Globus pallidus (tissue), 1 donor: ENCODE results near the gene PTPRD.
A peak's percentile ranks its signal among the peaks of the same experiment; 100 is the strongest.

Experiments
- DNase-seq: peaks from one replicate; pipeline ENCODE4 v3.0.0-alpha.2; 2015; ENCODE audit warnings: low spot score

Gene PTPRD

DNA sequence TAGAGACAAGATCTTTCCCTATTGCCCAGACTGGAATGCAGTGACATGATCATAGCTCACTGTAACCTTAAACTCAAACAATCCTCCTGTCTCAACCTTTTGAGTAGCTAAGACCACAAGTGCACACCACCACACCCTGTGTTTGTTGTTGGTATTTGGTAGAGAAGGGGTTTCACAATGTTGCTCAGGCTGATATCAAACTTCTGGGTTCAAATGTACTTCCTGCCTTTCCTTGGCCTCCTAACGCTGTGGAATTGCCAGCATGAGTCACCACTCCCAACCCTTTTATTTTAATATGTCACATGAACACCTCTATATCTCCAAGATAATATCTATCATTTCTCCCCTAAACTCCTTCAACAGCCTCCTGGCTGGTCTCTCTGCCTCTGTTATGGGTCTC, 719.0 kb downstream of the PTPRD start:
- DNase-seq, result no peak

DNA sequence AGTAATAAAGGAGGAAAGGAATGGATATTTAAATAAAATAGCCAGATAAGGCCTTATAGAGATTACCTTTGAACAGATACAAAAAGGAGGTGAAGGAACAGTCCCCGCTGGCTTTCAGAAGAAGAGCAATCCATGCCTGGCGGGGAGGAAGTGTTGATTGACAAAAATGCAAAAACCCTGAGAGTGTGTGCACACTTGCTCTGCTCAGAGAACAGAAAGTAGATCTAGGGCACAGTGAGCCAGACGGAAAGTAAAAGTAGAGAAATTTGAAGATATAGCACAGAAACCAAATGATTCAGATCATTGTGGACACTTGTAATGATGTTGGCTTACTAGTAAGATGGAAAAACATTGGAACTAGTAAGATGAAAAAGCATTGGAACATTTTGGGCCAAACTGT, 720.6 kb downstream of the PTPRD start:
- no peak for DNase-seq

DNA sequence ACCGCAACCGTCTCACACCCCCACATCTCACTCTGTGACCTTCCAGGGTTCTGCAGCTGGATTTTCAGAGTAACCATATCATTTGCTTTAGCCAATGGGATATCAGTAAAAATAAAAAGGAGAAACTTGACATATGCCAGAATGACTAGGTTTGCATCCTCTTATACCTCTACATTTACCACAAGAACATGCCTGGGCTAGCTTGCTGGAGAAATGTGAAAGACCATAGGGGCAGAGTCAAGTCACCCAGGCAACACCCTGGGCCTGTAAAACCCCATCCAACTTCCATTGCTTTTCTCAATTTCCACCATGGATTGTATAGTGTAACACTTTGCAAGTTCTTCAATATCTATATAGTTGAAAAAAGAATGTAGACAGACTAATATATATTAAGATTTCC, 731.1 kb downstream of the PTPRD start:
- DNase-seq, result no peak

DNA sequence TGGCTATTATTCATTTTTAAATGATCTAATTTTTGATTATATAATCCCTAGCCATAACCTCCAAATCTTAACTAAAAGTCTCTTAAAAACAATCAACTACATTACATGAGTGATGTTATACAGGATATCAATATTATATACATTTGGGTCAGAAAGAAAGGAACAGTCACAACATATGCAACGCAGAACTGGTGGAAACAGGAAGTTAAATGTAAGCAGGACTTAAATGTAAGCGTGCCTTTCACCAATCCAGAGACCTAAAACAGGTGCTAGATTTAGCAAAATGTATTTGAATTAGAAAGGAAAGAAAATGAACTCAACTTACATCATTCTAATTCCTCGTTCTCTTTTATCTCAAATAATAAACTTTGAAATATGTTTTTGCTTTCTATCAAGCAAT, 738.5 kb downstream of the PTPRD start:
- DNase-seq, result no peak

DNA sequence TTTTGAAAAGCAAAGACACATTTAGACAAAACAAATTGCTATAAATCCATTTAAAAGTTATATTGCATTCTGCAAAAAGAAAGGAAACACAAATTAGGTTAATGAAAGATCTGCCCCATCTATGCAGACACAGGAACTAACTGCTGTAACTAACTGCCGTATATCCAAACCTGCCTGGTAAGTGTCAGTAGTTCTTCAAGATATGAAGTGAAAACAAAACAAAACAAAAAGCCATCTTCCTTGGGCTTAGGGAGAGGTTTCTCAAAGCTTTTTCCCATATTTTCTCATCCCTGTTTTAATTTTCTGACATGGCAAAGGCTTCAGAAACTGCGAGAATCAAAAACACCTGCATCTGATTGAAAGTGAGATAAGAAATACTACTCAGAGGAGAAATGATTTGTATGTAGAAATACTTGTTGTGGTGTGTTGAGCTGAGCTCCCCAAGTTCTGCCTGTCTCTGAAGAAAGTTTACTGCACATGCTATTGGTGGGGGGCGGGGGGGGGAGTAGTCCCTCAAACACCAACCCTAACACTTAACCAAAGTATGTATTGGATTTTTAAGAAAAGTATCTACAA, 750.5 kb downstream of the PTPRD start:
- no peak for DNase-seq

DNA sequence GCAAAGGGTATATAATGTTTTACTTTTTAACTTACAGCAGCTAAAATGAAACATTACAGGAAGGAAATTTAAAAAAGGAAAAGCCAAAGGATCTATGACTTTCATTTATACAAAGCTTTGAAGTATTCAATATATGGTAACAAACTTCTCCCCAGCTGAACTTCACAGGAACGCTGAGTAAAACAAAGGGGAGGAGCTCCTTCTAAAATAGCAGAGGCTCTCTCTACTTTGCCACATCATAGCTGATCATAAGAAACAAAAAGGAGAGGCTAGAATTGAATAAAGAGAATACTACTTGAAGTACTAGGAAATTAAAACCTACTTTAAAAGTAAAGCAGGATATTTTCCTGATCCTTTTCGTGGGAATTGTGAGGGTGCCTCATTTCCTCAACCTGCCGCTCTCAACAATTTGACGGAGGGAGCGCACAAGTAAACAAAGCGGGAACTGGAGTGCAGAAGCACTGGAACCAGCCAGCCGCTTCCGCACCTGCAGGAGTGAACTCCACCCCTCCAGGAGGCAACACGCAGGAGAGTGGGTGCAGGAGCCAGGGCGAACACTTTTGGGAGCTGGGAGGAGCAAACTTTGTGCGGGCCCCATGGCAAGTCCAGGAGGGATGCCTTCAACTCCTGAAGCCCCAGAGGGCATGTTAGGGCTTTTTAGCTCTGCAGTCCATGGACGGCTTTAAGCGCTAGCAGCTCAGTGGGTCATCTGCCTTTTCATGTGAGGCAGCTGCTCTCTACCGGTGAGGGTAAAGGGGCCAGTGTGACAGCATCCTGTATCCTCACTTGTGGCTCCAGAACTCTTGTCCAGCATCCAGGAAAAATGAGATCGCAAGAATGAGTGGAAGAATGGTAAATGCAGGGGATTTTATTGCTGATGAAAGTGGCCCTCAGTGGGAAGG, 757.4 kb downstream of the PTPRD start:
- DNase-seq, result no peak

DNA sequence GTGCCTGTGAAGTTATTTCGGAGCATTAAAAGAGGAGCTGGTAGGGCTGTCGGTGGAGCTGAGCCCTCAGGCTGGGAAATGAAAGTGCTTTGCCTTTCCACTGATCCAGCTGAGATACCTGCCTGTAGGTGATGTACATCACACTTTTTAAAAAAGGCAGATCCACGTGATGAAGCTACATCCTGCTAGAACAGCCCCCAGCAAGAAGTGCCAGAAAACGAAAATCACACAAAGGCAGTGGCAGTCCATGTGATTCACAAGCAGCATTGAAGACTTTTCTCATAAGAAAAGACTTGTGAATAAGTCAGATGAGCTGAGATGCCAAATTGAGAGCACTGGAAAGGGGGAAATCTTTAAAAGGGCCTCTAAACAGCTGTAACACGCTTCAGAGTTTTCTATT, 765.1 kb downstream of the PTPRD start:
- DNase-seq, result no peak

DNA sequence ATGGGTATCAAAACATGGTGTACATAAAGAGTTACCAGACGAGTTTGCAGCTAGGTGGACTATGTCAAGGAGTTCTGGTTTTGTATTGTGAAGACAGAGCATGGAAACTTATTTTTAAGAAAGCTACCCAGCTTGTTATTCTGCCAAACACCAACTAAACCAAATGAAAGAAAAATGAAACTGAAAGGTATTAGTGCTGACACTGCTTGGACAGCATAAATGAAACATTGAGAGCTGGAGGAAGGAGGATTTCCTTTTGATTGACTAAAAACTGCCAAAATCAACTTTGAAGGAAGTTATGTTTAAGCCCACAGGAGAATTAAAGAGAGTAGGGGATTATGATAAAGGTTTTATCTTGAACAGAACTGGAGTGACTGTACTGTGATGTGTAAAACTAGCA, 766.2 kb downstream of the PTPRD start:
- no peak for DNase-seq

DNA sequence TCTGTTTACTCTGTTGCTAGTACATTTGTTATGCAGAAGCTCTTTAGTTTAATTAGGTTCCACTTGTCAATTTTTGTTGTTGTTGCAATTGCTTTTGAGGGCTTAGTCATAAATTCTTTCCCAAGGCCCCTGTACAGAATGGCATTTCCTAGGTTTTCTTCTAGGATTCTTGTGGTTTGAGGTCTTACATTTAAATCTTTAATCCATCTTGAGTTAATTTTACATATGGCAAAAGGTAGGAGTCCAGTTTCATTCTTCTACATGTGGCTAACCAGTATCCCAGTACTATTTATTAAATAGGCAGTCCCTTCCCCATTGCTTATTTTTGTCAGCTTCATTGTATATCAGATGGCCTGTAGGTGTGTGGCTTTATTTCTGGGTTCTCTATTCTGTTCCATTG, 792.4 kb downstream of the PTPRD start:
- DNase-seq, result no peak

DNA sequence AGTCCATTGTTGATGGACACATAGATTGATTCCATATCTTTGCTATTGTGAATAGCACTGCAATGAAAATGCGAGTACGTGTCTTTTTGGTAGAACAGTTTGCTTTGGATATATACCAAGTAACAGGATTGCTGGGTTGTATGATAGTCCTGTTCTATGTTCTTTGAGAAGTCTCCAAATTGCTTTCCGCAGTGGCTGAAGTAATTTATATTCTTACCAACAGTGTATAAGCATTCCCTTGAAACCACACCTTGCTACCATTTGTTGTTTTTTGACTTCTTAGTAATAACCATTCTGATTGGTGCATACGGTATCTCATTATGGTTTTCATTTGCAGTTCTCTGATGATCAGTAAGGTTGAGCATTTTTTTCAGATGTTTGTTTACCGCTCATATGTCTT, 792.9 kb downstream of the PTPRD start:
- DNase-seq, result no peak

DNA sequence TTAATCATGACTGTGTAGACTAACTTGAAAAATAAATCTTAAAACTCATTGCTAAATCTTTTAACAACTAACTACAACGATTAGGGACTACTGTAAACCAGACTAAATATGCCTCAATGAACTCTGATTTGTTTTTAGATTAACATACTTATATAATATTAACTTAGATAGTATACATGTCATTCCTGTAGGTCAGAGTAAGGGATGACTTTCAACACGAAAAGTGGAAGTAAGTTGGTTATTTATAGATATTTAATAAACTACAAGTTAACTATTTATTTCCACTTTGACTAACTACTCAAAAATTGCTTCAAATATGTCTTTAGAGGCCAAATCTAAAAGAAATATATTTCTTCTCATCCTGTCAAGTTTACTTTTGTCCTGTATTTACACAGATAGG, 795.6 kb downstream of the PTPRD start:
- DNase-seq, result no peak

DNA sequence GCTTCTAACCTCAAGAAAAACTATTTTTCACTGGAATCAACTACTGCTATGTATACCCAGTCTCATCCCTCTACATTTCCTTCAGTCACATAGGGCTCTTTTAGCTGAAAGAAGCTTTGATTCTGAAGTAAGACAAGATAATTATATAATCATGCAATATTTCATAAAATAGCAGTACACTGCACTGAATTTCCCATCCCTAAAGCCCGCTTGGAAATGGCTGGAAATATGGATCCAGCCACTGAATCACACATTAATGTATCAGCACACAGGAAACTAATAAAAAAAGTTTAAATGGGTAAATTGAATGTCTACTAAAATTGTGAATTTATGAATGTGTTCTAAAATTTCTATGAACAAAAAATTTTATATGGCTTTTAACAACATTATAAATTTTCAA, 808.7 kb downstream of the PTPRD start:
- DNase-seq, result no peak

DNA sequence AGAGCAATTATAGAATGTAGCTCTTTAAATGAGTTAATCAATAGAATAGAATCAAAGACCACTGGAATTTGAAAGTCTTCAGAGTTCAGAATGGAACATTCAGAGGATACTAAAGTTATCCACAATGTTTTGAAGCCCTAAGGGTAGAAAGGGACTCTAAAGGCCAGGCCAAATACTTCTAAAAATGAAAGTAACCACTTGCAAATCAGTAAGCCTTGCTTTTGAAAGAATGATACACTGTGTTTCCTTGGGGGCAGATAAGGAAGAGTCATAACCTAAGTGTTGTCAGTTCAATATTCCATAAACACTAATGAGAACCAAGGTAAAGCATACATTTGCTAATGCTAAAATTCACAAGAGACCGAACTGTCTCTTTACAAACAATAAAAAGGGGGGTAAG, 813.5 kb downstream of the PTPRD start:
- no peak for DNase-seq

DNA sequence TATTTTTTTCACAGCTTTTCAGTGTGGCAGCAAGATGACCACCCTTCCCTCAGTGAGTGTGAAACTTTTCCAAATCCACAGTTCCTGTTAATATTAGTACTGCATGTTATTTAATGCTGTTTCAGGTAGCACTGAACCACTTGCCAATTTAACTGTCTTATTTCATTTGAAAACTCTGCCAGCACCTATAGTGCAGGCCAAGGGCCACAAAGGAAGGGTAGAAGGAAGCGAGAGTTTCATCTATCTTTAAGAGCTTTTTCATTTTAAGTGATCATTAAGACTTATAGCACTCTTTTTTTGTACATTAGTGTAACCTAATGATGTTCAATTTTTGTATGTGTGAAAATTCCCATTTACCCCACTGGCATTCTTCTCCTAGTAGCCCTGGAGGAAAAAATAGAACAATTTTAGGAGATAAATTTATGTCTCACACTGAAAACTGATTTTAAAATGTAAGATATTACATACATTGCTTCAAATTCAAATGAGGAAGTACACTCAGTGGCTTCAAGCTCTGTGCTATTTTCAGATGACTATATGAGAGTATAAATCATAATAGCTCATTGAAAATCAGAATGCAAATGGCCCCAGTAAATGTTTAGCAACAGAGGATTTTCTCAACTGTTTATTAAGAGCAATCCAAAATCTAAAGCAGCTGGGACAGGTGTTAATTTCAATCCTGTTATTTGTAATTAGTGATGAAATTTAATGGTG, 820.5 kb downstream of the PTPRD start:
- no peak for DNase-seq

DNA sequence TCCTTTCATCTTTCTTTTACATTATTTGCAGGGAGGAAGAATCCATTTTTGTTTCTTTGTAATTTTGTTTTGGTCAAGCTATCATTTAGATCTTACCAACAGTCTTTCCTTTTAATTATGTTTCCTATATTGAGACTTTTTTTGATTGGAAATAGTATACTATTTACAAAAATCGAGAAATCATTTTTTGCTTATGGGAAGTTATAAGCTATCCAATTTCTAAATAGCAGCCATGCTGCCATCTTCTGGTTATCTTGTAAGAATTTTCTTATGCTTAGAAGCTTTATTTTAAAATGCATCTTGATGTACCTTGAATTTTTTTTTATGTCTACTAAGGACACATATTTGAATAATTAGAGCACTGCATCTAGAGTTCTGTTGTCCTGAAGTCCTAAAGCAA, 821.2 kb downstream of the PTPRD start:
- DNase-seq, result peak; percentile 45

DNA sequence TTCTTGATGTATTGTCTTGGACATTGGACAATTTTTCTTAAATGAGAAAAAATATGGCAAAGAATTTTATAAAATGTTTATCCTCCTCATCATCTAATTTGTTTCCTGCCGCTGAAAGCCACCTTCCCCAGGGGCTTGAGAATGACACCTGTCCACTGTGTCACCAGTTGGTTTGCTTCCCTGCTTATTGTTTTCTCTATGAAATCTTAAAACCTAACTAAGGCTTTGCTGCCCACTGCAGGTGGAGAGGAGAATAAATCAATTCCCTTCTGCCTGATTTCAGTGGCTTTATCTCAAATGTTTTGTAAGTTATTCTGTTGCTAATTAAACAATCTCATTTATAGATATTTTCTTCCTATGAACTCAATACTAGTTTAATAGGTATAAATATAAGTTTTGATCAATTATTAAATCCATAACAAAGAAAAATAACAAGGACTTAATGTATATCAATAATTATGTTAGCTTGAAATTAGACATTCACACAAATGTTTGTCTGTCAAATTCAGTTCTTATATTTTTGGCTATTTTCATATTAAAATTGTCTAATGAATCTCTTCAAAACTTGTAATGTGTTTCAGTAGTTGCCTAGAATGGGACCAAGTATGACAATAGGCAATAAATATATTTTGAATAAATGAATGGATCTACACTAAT, 822.5 kb downstream of the PTPRD start:
- peak; percentile 63 for DNase-seq

DNA sequence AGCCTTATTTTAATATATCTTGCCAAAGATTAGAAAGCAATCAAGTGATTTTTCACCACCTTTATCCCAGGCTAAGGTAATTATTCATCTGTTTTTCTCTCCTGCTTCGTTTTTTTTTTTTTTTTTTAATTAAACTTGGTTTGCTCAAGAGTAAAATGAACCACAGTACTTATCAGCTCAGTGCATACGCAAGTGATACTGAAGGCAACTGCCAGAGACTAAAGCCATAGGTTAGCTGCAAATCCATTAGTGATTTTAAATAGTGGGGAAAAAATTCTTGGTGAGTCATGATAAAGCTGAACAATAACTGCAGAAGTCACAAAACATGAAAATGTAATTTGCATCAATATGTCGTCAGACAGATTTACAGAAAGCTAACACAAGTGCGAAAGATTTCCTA, 829.1 kb downstream of the PTPRD start:
- no peak for DNase-seq

DNA sequence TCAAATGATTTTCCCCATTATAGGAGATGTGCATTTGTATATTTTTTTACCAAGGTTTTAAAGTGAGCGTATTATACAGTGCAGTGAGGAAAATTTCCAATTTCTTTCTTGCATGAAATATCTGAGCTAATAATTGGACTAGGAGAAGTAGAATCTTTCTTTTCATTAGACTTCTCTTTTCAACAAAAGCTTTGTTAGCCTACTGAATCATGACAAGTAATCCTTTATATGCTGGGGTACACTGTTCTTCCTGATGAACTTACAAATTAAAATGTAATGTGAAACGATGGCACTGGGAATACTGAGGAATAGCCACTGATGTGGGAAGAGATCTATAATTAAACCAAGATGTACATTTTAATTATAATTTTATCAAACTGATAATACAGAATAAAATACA, 829.6 kb downstream of the PTPRD start:
- peak; percentile 54 for DNase-seq

DNA sequence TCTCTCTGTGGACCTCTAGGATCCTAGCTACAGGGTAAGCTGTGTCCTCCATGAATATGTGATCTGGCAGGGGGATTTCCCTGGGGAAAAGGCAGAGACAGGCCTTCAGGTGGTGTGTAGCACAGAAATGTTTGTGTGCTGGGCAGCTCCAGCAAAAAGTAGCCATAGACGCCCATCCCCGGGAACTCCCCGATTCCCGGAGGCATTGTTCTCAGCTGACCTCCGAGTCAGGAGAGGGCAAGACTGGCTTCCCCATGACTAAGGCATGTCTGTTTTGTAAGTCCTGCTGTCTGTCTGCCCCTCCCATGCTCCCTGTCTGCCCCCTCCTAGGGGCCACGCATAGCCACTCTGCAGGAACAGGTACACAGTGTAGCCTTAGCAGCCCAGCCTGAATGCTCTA, 834.5 kb downstream of the PTPRD start:
- DNase-seq, result no peak

DNA sequence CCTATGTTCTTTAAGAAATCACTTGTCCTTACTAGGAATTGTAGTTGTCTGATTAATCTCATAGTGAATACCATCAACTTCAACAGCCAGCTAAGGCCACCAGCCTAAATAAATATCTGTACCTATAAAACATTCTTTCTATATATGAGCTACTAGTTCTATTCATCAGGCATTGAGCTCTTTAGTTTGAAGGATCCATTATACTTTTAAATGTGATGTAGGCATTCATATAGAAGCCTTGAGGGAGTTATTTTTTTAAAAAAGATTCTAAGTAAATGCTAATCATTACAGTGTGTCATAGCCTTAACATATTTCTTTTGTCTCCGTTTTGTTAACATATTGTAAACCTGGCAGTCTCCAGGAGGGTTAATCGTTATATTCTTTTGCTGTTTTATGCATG, 838.3 kb downstream of the PTPRD start:
- DNase-seq, result no peak

DNA sequence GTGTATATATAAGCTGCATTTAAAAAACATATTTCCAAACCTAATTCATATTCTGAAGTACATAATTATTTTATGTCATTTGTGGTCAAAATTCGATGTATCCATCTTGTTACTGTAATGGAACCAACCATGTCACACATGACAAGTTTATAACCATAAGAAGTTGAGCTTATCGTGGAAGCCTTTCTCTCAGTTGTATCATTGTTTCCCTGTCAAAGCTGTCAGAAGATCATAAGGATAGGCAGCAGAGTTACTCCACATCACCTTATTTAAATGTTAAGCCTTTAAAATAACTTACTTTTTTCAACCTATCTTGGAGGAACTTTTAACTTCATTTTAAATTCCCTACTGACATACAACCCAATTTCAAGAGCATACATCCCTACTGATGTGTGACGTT, 841.5 kb downstream of the PTPRD start:
- no peak for DNase-seq

DNA sequence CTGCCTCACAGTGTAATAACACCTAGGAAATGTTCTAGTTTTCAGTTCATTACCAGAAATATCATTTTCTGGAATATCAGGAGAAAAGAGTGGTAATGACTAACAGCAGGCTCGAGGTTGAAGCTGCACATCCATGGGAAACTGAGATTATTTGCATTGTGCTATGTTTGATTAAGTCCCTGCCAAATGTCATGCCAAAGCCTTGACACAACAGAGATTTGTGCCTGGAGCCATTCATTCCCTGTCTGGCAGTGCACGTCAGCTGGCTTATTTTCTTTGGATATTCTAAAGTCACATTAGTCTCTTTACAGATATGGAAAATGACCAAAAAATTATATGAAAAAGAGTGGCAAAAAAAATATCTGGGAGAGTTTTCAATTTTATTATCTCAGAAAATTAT, 848.0 kb downstream of the PTPRD start:
- no peak for DNase-seq

DNA sequence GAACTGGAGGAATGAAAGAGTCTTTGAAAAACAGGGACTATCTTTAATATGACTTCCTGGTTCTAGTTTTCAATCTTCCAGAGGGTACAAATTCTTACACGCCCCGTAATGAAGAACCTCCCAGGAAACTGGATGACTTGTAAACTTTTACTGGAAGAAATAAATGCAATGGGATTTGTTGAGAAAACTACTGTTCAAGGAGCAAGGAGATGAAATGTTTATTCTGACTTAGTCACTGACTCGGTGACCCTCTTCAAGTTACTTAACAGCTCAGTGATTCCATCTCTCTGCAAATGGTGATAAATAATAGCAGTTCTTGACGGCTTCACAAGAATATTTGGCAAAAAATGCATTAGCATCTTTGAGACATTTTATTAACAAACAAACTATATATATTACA, 858.6 kb downstream of the PTPRD start:
- no peak for DNase-seq
